ENCODE measurements around the gene HOXC11. TPM values are rescaled to one million over a fixed set of nuclear protein-coding genes. Genes with fewer than 3 reads are reported as not detected.

The HOXC11 gene
- total and polyA plus RNA-seq, 10 of the 15 experiments (the other 5 are each of a cell fraction or from before 2014, with no cell fraction given), result not detected

- TF ChIP-seq ZNF592 (IDR thresholded peaks at IDR 0.05) (no peak), IRF3 (IDR thresholded peaks at IDR 0.05) (no peak), SMC3 (IDR thresholded peaks at IDR 0.05; ENCODE audit: borderline replicate concordance, low read length) (peak; percentile 36; the same call in 1 of the 2 replicates), BRCA1 (IDR thresholded peaks at IDR 0.05; ENCODE audit: low read depth, low read length) (no peak), TCF3 (IDR thresholded peaks at IDR 0.05; ENCODE audit: borderline replicate concordance, insufficient read depth, low read depth, low read length) (no peak), SPI1 (IDR thresholded peaks at IDR 0.05; ENCODE audit: borderline replicate concordance, insufficient read depth, low read depth, low read length) (0 out of 2 replicates have a peak, but pooled peaks have one; percentile 1), BCLAF1 (IDR thresholded peaks at IDR 0.05) (no peak), RELB (IDR thresholded peaks at IDR 0.05; ENCODE audit: low read depth) (peak; percentile 52; the same call in 1 of the 2 replicates), RELA (IDR thresholded peaks at IDR 0.05; ENCODE audit: borderline replicate concordance, partially characterized antibody) (peak; percentile 23), NFXL1 (IDR thresholded peaks at IDR 0.05; ENCODE audit: borderline replicate concordance) (no peak), CTCF (IDR thresholded peaks at IDR 0.05 in 2 of 3, conservative IDR thresholded peaks at IDR 0.05 in 1 of 3; ENCODE audit: control insufficient read depth in 2 of 3, extremely low read depth in 1 of 3, insufficient read depth in 1 of 3, low read depth in 3 of 3, low read length in 3 of 3) (peak; percentile 25 to 46 (median 42); a peak in 4 of 6 replicates), KLF5 (IDR thresholded peaks at IDR 0.05; ENCODE audit: partially characterized antibody) (no peak)
Observed at GRCh38 chr12:54021432-54022013, 48.6 kb downstream of the HOXC11 start (continued).

Data from GM12878 (cell line).